ENCODE results near the gene IER3. TPM values are rescaled to one million over a fixed set of nuclear protein-coding genes. Genes with fewer than 3 reads are reported as not detected.

Gene IER3
- total and polyA plus RNA-seq, 9 of the 15 experiments (the other 6 are each of a cell fraction or from before 2014, with no cell fraction given) = 1.5 to 30.0 (median 11.5) TPM

DNA sequence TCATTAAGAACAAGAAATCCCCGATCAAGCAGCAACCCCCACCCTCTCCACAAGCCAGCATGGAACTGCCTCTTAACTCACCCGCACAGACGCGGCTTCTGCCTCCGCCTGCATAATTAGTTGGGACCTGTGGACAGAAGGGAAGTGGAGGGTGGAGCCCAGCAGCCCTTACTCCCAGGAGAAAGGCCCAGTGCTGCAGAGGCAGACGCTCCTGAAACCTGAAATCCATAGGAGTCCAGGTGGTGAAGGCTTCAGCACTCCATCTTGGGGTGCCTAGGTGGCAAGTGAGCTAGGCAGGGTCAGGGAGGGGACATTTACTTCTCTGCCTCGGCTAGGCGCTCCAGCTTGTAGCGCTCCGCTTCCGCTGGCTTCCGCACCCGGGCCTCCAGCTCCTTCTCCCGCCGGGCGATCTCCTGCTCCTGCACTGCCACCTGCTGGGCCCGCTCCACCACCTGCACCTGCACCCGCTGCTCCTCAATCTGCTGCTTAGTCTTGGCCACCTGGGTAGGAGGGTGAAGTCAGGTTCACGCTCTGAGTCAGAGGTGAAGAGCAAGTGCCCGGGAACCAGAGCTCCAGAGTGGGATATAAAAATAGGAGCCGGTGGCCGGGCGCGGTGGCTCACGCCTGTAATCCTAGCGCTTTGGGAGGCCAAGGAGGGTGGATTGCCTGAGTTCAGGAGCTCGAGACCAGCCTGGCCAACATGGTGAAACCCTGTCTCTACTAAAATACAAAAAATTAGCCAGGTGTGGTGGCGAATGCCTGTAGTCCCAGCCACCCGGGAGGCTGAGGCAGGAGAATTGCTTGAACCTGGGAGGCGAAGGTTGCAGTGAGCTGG lies 13.5 kb downstream of the IER3 start (continued):
- TF ChIP-seq, protein P1, sequence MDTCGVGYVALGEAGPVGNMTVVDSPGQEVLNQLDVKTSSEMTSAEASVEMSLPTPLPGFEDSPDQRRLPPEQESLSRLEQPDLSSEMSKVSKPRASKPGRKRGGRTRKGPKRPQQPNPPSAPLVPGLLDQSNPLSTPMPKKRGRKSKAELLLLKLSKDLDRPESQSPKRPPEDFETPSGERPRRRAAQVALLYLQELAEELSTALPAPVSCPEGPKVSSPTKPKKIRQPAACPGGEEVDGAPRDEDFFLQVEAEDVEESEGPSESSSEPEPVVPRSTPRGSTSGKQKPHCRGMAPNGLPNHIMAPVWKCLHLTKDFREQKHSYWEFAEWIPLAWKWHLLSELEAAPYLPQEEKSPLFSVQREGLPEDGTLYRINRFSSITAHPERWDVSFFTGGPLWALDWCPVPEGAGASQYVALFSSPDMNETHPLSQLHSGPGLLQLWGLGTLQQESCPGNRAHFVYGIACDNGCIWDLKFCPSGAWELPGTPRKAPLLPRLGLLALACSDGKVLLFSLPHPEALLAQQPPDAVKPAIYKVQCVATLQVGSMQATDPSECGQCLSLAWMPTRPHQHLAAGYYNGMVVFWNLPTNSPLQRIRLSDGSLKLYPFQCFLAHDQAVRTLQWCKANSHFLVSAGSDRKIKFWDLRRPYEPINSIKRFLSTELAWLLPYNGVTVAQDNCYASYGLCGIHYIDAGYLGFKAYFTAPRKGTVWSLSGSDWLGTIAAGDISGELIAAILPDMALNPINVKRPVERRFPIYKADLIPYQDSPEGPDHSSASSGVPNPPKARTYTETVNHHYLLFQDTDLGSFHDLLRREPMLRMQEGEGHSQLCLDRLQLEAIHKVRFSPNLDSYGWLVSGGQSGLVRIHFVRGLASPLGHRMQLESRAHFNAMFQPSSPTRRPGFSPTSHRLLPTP (IDR thresholded peaks at IDR 0.05; ENCODE audit: borderline replicate concordance, extremely low read depth, insufficient read length) = no peak
- TF ChIP-seq CXXC5 (CRISPR knock-in tag; IDR thresholded peaks at IDR 0.05) = peak; percentile 22; the same call in 1 of the 2 replicates
- no peak for TF ChIP-seq MTA3 (IDR thresholded peaks at IDR 0.05; ENCODE audit: borderline replicate concordance)
- no peak for TF ChIP-seq HDAC2 (IDR thresholded peaks at IDR 0.05)
- no peak for TF ChIP-seq CAMTA2 (CRISPR knock-in tag; conservative IDR thresholded peaks at IDR 0.05)
- TF ChIP-seq, protein P2, sequence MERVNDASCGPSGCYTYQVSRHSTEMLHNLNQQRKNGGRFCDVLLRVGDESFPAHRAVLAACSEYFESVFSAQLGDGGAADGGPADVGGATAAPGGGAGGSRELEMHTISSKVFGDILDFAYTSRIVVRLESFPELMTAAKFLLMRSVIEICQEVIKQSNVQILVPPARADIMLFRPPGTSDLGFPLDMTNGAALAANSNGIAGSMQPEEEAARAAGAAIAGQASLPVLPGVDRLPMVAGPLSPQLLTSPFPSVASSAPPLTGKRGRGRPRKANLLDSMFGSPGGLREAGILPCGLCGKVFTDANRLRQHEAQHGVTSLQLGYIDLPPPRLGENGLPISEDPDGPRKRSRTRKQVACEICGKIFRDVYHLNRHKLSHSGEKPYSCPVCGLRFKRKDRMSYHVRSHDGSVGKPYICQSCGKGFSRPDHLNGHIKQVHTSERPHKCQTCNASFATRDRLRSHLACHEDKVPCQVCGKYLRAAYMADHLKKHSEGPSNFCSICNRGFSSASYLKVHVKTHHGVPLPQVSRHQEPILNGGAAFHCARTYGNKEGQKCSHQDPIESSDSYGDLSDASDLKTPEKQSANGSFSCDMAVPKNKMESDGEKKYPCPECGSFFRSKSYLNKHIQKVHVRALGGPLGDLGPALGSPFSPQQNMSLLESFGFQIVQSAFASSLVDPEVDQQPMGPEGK (CRISPR knock-in tag; IDR thresholded peaks at IDR 0.05; ENCODE audit: borderline replicate concordance) = no peak
- TF ChIP-seq DMBX1 (CRISPR knock-in tag; IDR thresholded peaks at IDR 0.05; ENCODE audit: borderline replicate concordance) = no peak
- TF ChIP-seq MYC (IDR thresholded peaks at IDR 0.05; ENCODE audit: low read depth, low read length) = peak; percentile 17; the same call in 1 of the 2 replicates
- no peak for TF ChIP-seq MYC (CRISPR knock-in tag; IDR thresholded peaks at IDR 0.05; ENCODE audit: borderline replicate concordance, low read depth)
- no peak for TF ChIP-seq TAF7 (tag; IDR thresholded peaks at IDR 0.05)
- TF ChIP-seq, protein P3, sequence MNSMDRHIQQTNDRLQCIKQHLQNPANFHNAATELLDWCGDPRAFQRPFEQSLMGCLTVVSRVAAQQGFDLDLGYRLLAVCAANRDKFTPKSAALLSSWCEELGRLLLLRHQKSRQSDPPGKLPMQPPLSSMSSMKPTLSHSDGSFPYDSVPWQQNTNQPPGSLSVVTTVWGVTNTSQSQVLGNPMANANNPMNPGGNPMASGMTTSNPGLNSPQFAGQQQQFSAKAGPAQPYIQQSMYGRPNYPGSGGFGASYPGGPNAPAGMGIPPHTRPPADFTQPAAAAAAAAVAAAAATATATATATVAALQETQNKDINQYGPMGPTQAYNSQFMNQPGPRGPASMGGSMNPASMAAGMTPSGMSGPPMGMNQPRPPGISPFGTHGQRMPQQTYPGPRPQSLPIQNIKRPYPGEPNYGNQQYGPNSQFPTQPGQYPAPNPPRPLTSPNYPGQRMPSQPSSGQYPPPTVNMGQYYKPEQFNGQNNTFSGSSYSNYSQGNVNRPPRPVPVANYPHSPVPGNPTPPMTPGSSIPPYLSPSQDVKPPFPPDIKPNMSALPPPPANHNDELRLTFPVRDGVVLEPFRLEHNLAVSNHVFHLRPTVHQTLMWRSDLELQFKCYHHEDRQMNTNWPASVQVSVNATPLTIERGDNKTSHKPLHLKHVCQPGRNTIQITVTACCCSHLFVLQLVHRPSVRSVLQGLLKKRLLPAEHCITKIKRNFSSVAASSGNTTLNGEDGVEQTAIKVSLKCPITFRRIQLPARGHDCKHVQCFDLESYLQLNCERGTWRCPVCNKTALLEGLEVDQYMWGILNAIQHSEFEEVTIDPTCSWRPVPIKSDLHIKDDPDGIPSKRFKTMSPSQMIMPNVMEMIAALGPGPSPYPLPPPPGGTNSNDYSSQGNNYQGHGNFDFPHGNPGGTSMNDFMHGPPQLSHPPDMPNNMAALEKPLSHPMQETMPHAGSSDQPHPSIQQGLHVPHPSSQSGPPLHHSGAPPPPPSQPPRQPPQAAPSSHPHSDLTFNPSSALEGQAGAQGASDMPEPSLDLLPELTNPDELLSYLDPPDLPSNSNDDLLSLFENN (IDR thresholded peaks at IDR 0.05; ENCODE audit: low read depth in 2 of 2, low read length in 2 of 2) = 0 out of 4 replicates have a peak, but pooled peaks of 1 of the 2 experiments have one; percentile 58
- TF ChIP-seq MIER1 (IDR thresholded peaks at IDR 0.05; ENCODE audit: low read depth) = no peak
- TF ChIP-seq, protein P4, sequence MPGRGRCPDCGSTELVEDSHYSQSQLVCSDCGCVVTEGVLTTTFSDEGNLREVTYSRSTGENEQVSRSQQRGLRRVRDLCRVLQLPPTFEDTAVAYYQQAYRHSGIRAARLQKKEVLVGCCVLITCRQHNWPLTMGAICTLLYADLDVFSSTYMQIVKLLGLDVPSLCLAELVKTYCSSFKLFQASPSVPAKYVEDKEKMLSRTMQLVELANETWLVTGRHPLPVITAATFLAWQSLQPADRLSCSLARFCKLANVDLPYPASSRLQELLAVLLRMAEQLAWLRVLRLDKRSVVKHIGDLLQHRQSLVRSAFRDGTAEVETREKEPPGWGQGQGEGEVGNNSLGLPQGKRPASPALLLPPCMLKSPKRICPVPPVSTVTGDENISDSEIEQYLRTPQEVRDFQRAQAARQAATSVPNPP (IDR thresholded peaks at IDR 0.05; ENCODE audit: borderline replicate concordance, insufficient read depth, insufficient read length) = no peak
- TF ChIP-seq ZNF384 (IDR thresholded peaks at IDR 0.05; ENCODE audit: low read depth, low read length) = 0 out of 2 replicates have a peak, but pooled peaks have one; percentile 21
- TF ChIP-seq ZEB2 (IDR thresholded peaks at IDR 0.05) = peak; percentile 52; the same call in 1 of the 2 replicates
- no peak for TF ChIP-seq ZNF785 (CRISPR knock-in tag; IDR thresholded peaks at IDR 0.05)
